Hindlimb muscle (tissue), 1 donor: ENCODE measurements around the gene PPIB. TPM values are rescaled to one million over a fixed set of nuclear protein-coding genes. Genes with fewer than 3 reads are reported as not detected.
A peak's percentile ranks its signal among the peaks of the same experiment; 100 is the strongest.

Experiments
- DNase-seq: peaks from one replicate; pipeline ENCODE4 v3.0.0-alpha.2; 2013
- polyA plus RNA-seq: library from polyadenylated mRNA; unstranded; fragments of 120-200 nt; gene quantifications from one replicate; pipeline ENCODE4 v1.2.1, GENCODE V29; 2013; ENCODE audit not compliant: insufficient read length

The PPIB gene
- polyA plus RNA-seq, 1 donor, result 244 TPM

- no peak for DNase-seq
These were observed 5.2 kb downstream of the PPIB start for GRCh38 chr15:64157599-64158125.

- no peak for DNase-seq
These were observed 6.0 kb downstream of the PPIB start for GRCh38 chr15:64156652-64157331.

- DNase-seq, result no peak
These were observed 6.8 kb downstream of the PPIB start for GRCh38 chr15:64155802-64156651.

DNA sequence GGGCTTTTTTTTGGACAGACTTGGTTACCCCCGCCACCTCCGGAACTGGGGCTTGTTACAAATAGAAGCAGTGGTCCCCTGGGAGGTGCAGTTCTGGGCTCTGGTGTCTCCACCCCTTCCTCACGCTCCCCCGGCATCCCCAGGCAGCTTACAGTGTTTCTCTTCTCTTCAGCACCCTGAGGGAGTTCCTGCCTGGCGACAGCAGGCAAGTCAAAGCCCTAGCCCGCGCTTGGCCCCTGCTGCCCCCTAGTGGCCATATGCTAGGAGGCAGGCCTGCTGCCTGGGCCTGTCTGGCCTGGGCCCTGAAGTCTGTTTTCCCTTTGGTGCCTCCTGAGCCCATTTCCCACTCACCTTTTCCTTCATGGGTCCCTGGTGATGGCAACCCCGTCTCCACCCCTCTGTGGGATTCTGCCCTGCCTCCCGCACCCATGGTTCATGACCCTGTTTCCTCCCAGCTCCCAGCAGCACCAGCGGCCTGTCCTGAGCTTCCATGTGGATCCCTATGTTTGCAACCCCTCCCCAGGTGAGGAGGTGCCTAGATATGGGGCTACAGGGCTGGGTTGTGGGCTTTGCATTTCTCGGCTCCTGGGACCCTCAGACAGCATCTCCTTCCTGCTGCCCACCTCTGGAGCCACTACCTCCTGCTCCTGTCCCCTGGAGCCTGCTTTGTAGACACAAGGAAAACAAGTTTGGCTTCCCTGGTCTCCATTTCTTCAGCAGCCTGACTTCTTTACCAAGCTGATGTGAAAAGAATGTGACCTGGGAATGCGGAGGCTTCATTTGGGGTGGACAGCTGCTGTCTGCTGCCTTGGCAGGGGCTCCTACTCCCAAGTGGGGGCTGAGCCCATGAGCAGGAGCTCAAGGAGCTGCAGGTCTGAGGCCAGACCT, 9.1 kb downstream of the PPIB start:
- DNase-seq, result peak; percentile 85

- DNase-seq, result peak; percentile 15
These were observed 10.1 kb downstream of the PPIB start for GRCh38 chr15:64152507-64153387.

GRCh38 chr15:64151727-64152506, 10.9 kb downstream of the PPIB start, which contains the start of gene SNX22:
Gene SNX22, plus strand, starts transcription at chr15:64151731. Its CDS starts 45 bp downstream, at chr15:64151776.
- DNase-seq, result peak; percentile 21

- DNase-seq, result no peak
These were observed 12.8 kb downstream of the PPIB start for GRCh38 chr15:64149893-64150578.

GRCh38 chr15:64149424-64149823, 13.4 kb downstream of the PPIB start:
- DNase-seq, result no peak

GRCh38 chr15:64148581-64148980, 14.2 kb downstream of the PPIB start:
- no peak for DNase-seq

GRCh38 chr15:64148168-64148567, 14.7 kb downstream of the PPIB start:
- DNase-seq, result no peak

- no peak for DNase-seq
These were observed 15.7 kb downstream of the PPIB start for GRCh38 chr15:64146885-64147681.

DNA sequence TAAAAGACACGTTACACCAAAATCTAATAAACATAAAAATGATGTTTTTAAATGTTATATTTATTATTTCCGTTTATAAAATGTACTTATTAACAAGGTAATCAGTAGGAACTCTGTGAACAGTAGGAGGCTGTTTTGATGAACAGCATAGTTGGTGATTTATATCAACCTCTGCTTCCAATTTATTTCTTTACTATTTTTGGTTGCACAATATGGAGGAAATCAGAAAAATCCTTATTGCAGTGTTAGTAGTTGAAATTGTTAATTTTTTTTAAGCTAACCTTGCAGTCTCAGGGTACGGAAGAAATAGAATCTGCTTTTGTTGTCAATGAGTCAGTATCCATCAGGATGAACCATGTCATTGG, 16.3 kb downstream of the PPIB start:
- DNase-seq, result no peak

GRCh38 chr15:64146041-64146440, 16.8 kb downstream of the PPIB start:
- no peak for DNase-seq

DNA sequence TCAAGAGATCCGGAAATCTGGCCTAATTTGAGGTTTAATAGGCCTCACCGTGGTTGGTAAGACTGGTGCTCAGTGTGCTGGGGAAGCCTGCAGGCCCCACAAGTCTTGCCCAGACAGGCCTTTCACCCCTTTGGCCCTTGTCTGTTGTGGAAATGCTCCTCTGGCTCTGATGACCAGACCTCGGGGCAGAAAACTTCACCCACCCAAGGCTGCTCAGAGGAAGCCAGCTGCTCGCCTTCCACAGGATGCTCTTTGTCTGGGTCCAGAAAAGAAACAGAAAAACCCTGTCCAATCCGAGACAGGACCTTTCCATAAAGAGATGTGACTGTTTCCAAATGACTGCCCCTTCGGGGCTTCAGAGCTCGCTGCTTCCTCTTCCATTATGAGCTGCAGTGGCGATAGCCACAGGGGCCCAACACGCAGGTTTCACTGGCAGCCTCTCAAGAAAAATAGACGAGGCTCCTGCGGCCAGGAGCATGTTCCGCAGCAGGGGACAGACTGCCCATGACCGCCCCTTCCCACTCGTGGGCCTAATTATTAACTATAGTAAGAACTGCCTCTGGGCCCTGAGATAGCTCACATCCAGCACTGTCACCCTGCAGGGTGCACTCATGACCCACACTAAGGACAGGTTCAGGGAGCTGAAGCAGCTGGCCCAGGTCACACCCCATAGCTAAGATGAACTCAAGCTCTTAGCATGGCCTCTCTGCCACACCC, 18.1 kb downstream of the PPIB start:
- no peak for DNase-seq

GRCh38 chr15:64144192-64144564, 18.6 kb downstream of the PPIB start:
- DNase-seq, result no peak

DNA sequence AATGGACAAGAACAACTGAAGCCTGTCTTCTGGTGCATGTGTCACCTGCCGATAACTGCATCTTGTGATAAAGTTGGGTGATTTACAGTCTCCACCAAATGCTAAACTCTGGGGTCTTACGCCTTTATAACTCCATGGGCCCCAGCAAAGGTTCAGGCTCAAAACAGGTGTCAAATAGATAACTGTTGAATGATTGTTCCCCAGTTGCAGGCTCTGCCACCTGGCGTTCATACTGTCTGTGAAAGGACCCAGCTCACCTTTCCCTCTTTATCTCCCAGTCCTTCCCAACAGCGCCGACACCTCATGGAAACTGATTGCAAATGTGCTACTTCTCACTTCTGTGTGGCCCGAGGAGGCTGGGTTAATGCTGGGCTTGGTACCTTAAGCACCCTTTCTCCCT, 19.5 kb downstream of the PPIB start:
- no peak for DNase-seq

DNA sequence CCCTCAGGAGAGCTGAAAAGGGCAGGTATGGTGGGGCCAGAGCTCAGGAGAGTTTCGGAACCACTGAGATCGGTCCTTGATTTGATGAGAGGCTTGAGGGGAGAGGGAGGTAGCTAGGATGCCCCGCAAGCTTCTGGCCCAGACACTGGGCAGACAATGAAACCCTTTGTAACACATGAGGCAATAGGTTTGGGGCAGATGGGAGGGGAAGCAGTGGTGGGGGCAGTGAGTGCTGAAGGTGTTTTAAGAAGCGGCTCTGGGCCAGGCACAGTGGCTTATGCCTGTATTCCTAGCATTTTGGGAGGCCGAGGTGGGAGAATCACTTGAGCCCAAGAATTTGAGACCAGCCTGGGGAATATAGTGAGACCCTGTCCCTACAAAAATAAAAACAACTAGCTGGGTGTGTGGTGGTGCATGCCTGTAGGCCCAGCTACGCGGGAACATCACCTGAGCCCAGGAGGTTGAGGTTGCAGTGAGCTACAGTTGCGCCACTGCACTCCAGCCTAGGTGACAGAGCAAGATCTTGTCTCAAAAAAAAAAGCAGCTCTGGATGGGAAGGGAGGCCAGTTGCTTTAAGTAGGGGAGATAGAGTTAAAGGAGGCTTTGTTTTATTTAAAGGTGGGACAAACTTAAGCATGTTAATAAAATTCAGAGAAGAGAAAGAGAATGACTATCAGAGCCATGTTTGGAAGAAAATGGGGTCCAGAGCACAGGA, 20.9 kb downstream of the PPIB start:
- DNase-seq, result no peak
